Measurements from ENCODE around the gene KCNJ5. TPM values are rescaled to one million over a fixed set of nuclear protein-coding genes. Genes with fewer than 3 reads are reported as not detected.

KCNJ5 gene
- total RNA-seq, 2 donors from 2014 or later = 3.5 to 6.9 TPM

DNA sequence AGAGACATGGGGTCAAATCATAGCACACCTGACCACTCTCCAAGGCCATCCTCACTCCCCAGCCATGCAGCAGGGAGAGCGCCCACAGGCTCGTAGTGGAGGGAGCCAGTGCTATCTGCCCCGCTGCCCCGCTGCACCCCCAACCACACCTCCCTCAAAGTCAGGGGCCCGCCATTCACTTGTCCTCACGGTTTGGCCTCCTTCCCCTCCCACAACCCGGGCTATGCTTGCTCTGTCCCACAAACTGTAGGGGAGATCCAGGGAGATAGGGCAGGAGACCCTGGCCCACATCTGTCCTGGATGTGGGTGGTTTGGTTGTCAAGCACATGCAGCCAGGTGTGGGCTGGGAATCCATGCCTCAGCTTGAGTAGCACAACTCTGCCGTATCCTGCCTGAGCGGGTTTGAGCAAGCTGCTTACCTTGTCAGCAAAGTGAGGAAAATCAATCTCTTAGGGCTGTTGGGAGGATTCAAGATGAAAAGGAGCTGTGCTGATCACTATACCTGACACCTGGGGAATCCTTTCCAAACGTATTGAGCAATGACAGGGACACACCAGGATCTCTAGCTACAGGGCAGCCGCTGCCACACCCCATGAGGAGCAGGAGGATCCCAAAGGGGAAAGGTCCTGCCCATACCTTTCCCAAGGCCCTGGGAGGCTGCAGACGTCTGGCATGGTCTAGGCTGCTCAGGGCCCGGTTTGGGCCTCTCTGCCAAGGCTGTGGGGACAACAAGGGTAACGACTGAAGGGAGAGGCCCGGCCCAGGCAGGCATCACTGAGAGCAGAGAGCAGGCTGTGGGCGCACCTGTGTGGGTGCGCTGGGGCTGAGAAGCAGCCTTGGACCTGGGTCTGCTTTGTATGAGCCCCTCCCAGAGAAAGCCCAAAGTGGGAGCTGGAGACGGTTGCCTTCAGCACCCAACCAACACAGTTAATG, 23.3 kb downstream of the KCNJ5 start:
- Histone ChIP-seq H3K9me3 (no peaks in the 10 kb centered on the region), H3K36me3 (no peaks in the 10 kb centered on the region), H3K27ac (no peak overlapping the region), H3K4me1 (ENCODE audit: control insufficient read depth in 1 of 2, low read depth in 2 of 2) (peaks cover 0 to 8% of the 10 kb centered on the region in 2 donors), H3K4me3 (no peak overlapping the region), H3K27me3 (replicated peaks; ENCODE audit: insufficient read depth) (no peaks in the 10 kb centered on the region)
- ATAC-seq (ENCODE audit: insufficient number of reproducible peaks, low FRiP score, low read depth) (no peak), DNase-seq (ENCODE audit: low spot score) (no peak)
- TF ChIP-seq CTCF (IDR thresholded peaks at IDR 0.05) = no peak

- TF ChIP-seq CTCF (IDR thresholded peaks at IDR 0.05) = no peak
- no peaks in the 10 kb centered on the region for H3K9me3 ChIP-seq
- DNase-seq (ENCODE audit: low spot score) = no peak
- H3K4me3 ChIP-seq = no peak overlapping the region
- ATAC-seq (ENCODE audit: insufficient number of reproducible peaks, low FRiP score, low read depth) = no peak
- no peak overlapping the region for H3K27ac ChIP-seq
- no peaks in the 10 kb centered on the region for H3K27me3 ChIP-seq (replicated peaks; ENCODE audit: insufficient read depth)
- no peaks in the 10 kb centered on the region for H3K36me3 ChIP-seq
- peaks cover 0 to 8% of the 10 kb centered on the region in 2 donors for H3K4me1 ChIP-seq (ENCODE audit: control insufficient read depth in 1 of 2, low read depth in 2 of 2)
Observed at GRCh38 chr11:128915149-128915521, 24.0 kb downstream of the KCNJ5 start.

DNA sequence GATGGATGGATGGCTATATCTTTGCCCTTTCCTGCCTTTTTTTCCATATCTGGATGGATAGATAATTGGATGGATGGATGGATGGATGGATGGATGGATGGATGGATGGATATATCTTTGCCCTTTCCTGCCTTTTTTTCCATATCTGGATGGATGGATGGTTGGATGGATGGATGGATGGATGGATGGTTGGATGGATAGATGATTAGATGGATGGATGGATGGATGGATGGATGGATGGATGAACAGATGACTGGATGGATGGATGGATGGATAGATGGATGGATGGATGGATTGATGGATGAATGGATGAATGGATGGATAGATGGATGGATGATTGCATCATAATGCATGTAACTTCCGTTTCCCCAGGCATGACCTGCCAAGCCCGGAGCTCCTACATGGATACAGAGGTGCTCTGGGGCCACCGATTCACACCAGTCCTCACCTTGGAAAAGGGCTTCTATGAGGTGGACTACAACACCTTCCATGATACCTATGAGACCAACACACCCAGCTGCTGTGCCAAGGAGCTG, 24.9 kb downstream of the KCNJ5 start:
- Histone ChIP-seq H3K4me3 (no peak overlapping the region), H3K27ac (no peak overlapping the region), H3K9me3 (no peaks in the 10 kb centered on the region), H3K4me1 (ENCODE audit: control insufficient read depth in 1 of 2, low read depth in 2 of 2) (peaks cover 0 to 8% of the 10 kb centered on the region in 2 donors), H3K36me3 (no peaks in the 10 kb centered on the region), H3K27me3 (replicated peaks; ENCODE audit: insufficient read depth) (no peaks in the 10 kb centered on the region)
- no peak for ATAC-seq (ENCODE audit: insufficient number of reproducible peaks, low FRiP score, low read depth)
- no peak for DNase-seq (ENCODE audit: low spot score)
- no peak for TF ChIP-seq CTCF (IDR thresholded peaks at IDR 0.05)

- no peaks in the 10 kb centered on the region for H3K9me3 ChIP-seq
- no peak for DNase-seq (ENCODE audit: low spot score)
- H3K4me3 ChIP-seq = no peak overlapping the region
- no peaks in the 10 kb centered on the region for H3K27me3 ChIP-seq (replicated peaks; ENCODE audit: insufficient read depth)
- H3K4me1 ChIP-seq (ENCODE audit: control insufficient read depth in 1 of 2, low read depth in 2 of 2) = peaks cover 0 to 8% of the 10 kb centered on the region in 2 donors
- TF ChIP-seq CTCF (IDR thresholded peaks at IDR 0.05) = no peak
- no peak for ATAC-seq (ENCODE audit: insufficient number of reproducible peaks, low FRiP score, low read depth)
- H3K27ac ChIP-seq = no peak overlapping the region
- H3K36me3 ChIP-seq = no peaks in the 10 kb centered on the region
Observed at GRCh38 chr11:128916681-128917080, 25.5 kb downstream of the KCNJ5 start.

DNA sequence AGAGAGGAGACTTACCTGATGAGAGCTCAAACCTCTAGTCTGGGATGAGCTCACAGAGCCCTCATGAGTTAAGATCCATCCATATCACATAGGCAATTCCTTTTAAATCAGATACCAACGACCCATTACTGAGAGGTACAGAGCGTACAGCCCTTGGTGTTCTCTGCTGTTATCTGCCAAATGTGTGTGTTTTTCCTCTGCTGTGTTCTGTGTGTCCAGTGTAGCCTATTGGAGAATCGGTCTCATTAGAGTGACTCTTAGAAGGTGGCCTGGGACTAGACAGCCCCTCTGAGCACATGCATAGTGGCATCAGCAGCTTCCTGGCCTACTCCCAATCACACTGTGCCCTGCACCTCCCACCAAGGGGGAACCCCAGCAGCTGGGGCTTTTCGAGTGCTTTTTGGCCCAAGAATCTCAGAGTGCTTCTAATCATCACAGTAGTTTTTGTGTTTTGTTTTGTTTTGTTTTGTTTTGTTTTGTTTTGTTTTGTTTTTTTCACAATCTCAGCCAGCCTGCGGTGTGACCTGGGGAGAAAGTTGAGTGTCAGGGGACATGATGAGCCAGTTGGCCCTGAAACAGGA, 26.1 kb downstream of the KCNJ5 start:
- Histone ChIP-seq H3K4me3 (no peak overlapping the region), H3K27me3 (replicated peaks; ENCODE audit: insufficient read depth) (no peaks in the 10 kb centered on the region), H3K27ac (no peak overlapping the region), H3K4me1 (ENCODE audit: control insufficient read depth in 1 of 2, low read depth in 2 of 2) (peaks cover 0 to 8% of the 10 kb centered on the region in 2 donors), H3K36me3 (no peaks in the 10 kb centered on the region), H3K9me3 (no peaks in the 10 kb centered on the region)
- DNase-seq (ENCODE audit: low spot score) (no peak), ATAC-seq (ENCODE audit: insufficient number of reproducible peaks, low FRiP score, low read depth) (no peak)
- no peak for TF ChIP-seq CTCF (IDR thresholded peaks at IDR 0.05)

Data from thoracic aorta (tissue), 2 donors.